HepG2 (cell line): Measurements from ENCODE around the gene ETFA. TPM values are rescaled to one million over a fixed set of nuclear protein-coding genes. Genes with fewer than 3 reads are reported as not detected.

Experiments
- ARHGAP35 ChIP-seq: sonication (generic); formaldehyde crosslinking; IDR thresholded peaks from 2 replicates; pipeline ENCODE4 v1.9.0; 2022; ENCODE audit warnings: mild to moderate bottlenecking, inconsistent platforms, moderate library complexity, missing genetic modification reagents, borderline replicate concordance
- CC2D1A ChIP-seq: sonication (generic); formaldehyde crosslinking; IDR thresholded peaks from 2 replicates; pipeline ENCODE4 v1.8.1; 2023; ENCODE audit warnings: mild to moderate bottlenecking, missing genetic modification reagents
- CCDC6 ChIP-seq: sonication (generic); formaldehyde crosslinking; IDR thresholded peaks from 2 replicates; pipeline ENCODE4 v1.8.1; 2022; ENCODE audit warnings: mild to moderate bottlenecking, missing genetic modification reagents, moderate library complexity
- FOXC1 ChIP-seq: sonication (generic); formaldehyde crosslinking; IDR thresholded peaks from 2 replicates; pipeline ENCODE4 v1.8.0; 2022; ENCODE audit warnings: mild to moderate bottlenecking, missing genetic modification reagents, borderline replicate concordance
- PAXIP1 ChIP-seq: sonication (generic); formaldehyde crosslinking; conservative IDR thresholded peaks from 2 replicates; pipeline ENCODE4 v1.4.0; 2020; ENCODE audit warnings: mild to moderate bottlenecking, missing genetic modification reagents, moderate library complexity
- ZBTB26 ChIP-seq: IDR thresholded peaks from 2 replicates; pipeline ENCODE4 v1.6.1; 2016; ENCODE audit warnings: missing compliant biosample characterization, missing genetic modification reagents, borderline replicate concordance
- ZBTB7A ChIP-seq: sonication (generic); formaldehyde crosslinking; IDR thresholded peaks from 2 replicates; pipeline ENCODE4 v1.8.0; 2022; ENCODE audit warnings: mild to moderate bottlenecking, missing genetic modification reagents
- ZFP1 ChIP-seq: IDR thresholded peaks from 2 replicates; pipeline ENCODE4 v1.6.1; 2016
- ZNF709 ChIP-seq: sonication (generic); formaldehyde crosslinking; IDR thresholded peaks from 2 replicates; pipeline ENCODE4 v1.5.0; 2020; ENCODE audit warnings: mild to moderate bottlenecking, missing genetic modification reagents
- ZNF816 ChIP-seq: sonication (generic); formaldehyde crosslinking; IDR thresholded peaks from 2 replicates; pipeline ENCODE4 v1.8.0; 2022; ENCODE audit warnings: missing genetic modification reagents, mild to moderate bottlenecking, borderline replicate concordance
- polyA plus RNA-seq, 8 experiments: library from polyadenylated mRNA; depleted of rRNA in 3 of 8; stranded (reverse) in 7 of 8; unstranded in 1 of 8; fragments of >200 nt; fragmentation: Illumina TruSeq in 4 of 8; extraction: Trizol in 4 of 8; gene quantifications; 2 replicates each; pipeline versions ENCODE4 v1.2.1 to v1.2.3, GENCODE V29; 2011 to 2016; ENCODE audit warnings: low read depth in 4 of 8, missing spikeins in 1 of 8, mixed read lengths in 1 of 8; ENCODE audit not compliant: insufficient read depth in 1 of 8
- total RNA-seq, 5 experiments: library from RNA; depleted of rRNA; stranded (reverse); fragments of >200 nt; fragmentation: Illumina TruSeq; extraction: Trizol; gene quantifications; 2 replicates each; pipeline ENCODE4 v1.2.3, GENCODE V29; 2016; ENCODE audit warnings: low read depth in 1 of 5
- TF ChIP-seq, protein P1 (sequence below): sonication (generic); formaldehyde crosslinking; IDR thresholded peaks from 2 replicates; pipeline ENCODE4 v1.5.0; 2020; ENCODE audit warnings: mild to moderate bottlenecking, missing genetic modification reagents, borderline replicate concordance
- TF ChIP-seq, protein P2 (sequence below): sonication (generic); formaldehyde crosslinking; IDR thresholded peaks from 2 replicates; pipeline ENCODE4 v1.5.1; 2020; ENCODE audit warnings: missing genetic modification reagents, mild to moderate bottlenecking, borderline replicate concordance

The ETFA gene
- total and polyA plus RNA-seq, 2 of the 13 experiments (the other 11 are each of a cell fraction or from before 2014, with no cell fraction given): 291 to 396 TPM

GRCh38 chr15:76337696-76338485 is 26.6 kb upstream of the ETFA start (continued):
- TF ChIP-seq, protein P1, sequence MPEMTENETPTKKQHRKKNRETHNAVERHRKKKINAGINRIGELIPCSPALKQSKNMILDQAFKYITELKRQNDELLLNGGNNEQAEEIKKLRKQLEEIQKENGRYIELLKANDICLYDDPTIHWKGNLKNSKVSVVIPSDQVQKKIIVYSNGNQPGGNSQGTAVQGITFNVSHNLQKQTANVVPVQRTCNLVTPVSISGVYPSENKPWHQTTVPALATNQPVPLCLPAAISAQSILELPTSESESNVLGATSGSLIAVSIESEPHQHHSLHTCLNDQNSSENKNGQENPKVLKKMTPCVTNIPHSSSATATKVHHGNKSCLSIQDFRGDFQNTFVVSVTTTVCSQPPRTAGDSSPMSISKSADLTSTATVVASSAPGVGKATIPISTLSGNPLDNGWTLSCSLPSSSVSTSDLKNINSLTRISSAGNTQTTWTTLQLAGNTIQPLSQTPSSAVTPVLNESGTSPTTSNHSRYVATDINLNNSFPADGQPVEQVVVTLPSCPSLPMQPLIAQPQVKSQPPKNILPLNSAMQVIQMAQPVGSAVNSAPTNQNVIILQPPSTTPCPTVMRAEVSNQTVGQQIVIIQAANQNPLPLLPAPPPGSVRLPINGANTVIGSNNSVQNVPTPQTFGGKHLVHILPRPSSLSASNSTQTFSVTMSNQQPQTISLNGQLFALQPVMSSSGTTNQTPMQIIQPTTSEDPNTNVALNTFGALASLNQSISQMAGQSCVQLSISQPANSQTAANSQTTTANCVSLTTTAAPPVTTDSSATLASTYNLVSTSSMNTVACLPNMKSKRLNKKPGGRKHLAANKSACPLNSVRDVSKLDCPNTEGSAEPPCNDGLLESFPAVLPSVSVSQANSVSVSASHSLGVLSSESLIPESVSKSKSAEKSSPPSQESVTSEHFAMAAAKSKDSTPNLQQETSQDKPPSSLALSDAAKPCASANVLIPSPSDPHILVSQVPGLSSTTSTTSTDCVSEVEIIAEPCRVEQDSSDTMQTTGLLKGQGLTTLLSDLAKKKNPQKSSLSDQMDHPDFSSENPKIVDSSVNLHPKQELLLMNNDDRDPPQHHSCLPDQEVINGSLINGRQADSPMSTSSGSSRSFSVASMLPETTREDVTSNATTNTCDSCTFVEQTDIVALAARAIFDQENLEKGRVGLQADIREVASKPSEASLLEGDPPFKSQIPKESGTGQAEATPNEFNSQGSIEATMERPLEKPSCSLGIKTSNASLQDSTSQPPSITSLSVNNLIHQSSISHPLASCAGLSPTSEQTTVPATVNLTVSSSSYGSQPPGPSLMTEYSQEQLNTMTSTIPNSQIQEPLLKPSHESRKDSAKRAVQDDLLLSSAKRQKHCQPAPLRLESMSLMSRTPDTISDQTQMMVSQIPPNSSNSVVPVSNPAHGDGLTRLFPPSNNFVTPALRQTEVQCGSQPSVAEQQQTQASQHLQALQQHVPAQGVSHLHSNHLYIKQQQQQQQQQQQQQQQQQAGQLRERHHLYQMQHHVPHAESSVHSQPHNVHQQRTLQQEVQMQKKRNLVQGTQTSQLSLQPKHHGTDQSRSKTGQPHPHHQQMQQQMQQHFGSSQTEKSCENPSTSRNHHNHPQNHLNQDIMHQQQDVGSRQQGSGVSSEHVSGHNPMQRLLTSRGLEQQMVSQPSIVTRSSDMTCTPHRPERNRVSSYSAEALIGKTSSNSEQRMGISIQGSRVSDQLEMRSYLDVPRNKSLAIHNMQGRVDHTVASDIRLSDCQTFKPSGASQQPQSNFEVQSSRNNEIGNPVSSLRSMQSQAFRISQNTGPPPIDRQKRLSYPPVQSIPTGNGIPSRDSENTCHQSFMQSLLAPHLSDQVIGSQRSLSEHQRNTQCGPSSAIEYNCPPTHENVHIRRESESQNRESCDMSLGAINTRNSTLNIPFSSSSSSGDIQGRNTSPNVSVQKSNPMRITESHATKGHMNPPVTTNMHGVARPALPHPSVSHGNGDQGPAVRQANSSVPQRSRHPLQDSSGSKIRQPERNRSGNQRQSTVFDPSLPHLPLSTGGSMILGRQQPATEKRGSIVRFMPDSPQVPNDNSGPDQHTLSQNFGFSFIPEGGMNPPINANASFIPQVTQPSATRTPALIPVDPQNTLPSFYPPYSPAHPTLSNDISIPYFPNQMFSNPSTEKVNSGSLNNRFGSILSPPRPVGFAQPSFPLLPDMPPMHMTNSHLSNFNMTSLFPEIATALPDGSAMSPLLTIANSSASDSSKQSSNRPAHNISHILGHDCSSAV (CRISPR knock-in tag): no peak
- TF ChIP-seq, protein P2, sequence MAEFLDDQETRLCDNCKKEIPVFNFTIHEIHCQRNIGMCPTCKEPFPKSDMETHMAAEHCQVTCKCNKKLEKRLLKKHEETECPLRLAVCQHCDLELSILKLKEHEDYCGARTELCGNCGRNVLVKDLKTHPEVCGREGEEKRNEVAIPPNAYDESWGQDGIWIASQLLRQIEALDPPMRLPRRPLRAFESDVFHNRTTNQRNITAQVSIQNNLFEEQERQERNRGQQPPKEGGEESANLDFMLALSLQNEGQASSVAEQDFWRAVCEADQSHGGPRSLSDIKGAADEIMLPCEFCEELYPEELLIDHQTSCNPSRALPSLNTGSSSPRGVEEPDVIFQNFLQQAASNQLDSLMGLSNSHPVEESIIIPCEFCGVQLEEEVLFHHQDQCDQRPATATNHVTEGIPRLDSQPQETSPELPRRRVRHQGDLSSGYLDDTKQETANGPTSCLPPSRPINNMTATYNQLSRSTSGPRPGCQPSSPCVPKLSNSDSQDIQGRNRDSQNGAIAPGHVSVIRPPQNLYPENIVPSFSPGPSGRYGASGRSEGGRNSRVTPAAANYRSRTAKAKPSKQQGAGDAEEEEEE (CRISPR knock-in tag): no peak
- TF ChIP-seq ZFP1 (CRISPR knock-in tag) (no peak), ZNF709 (CRISPR knock-in tag) (peak; percentile 85), PAXIP1 (0 out of 2 replicates have a peak, but pooled peaks have one; percentile 29), FOXC1 (peak; percentile 93), ZBTB7A (CRISPR knock-in tag) (0 out of 2 replicates have a peak, but pooled peaks have one; percentile 77), ZBTB26 (no peak), ARHGAP35 (0 out of 2 replicates have a peak, but pooled peaks have one; percentile 36), CC2D1A (no peak), ZNF816 (CRISPR knock-in tag) (0 out of 2 replicates have a peak, but pooled peaks have one; percentile 47), CCDC6 (0 out of 2 replicates have a peak, but pooled peaks have one; percentile 38)
